ENCODE data around the gene SULT2B1.

Gene SULT2B1

GRCh38 chr19:48603850-48604249, 51.9 kb downstream of the SULT2B1 start:
- no peak for DNase-seq

GRCh38 chr19:48606463-48607358, 54.7 kb downstream of the SULT2B1 start, which contains the start of gene SPACA4:
TSS of gene SPACA4 (plus strand) at chr19:48606742. CDS start at chr19:48606979, 237 bp downstream.
- no peak for DNase-seq

GRCh38 chr19:48607359-48607755, 55.4 kb downstream of the SULT2B1 start:
- no peak for DNase-seq

GRCh38 chr19:48608798-48609263, 56.9 kb downstream of the SULT2B1 start:
- peak; percentile 24 to 62 (median 32) for DNase-seq

GRCh38 chr19:48609571-48610108, 57.7 kb downstream of the SULT2B1 start:
- DNase-seq = no peak

GRCh38 chr19:48611872-48612271, 59.9 kb downstream of the SULT2B1 start:
- DNase-seq = no peak

GRCh38 chr19:48613024-48613851, 61.3 kb downstream of the SULT2B1 start:
- no peak for DNase-seq

GRCh38 chr19:48613852-48614435, 62.0 kb downstream of the SULT2B1 start:
- no peak for DNase-seq

- DNase-seq = peak in 1 of 6 experiments; percentile 39
Measured at GRCh38 chr19:48614436-48615230, 62.7 kb downstream of the SULT2B1 start, which contains the start of gene FAM83E. TSS of gene FAM83E (minus strand) at chr19:48615076. CDS start at chr19:48613372, 1,704 bp downstream.

GRCh38 chr19:48615231-48616040, 63.5 kb downstream of the SULT2B1 start:
- DNase-seq = no peak

- no peak for DNase-seq
Measured at GRCh38 chr19:48616041-48616436, 64.1 kb downstream of the SULT2B1 start.

- no peak for DNase-seq
Measured at GRCh38 chr19:48616491-48617056, 64.6 kb downstream of the SULT2B1 start.

GRCh38 chr19:48617146-48617937, 65.4 kb downstream of the SULT2B1 start:
- DNase-seq = no peak

GRCh38 chr19:48618278-48618915, 66.4 kb downstream of the SULT2B1 start:
- DNase-seq = no peak

- DNase-seq = peak; percentile 89 to 97 (median 92)
Measured at GRCh38 chr19:48618916-48619691, 67.1 kb downstream of the SULT2B1 start, which contains the start of the genes RPL18 and SPHK2. TSS of gene RPL18 (minus strand) at chr19:48619178. CDS start at chr19:48619143, 35 bp downstream. TSS of gene SPHK2 (plus strand) at chr19:48619506. CDS start at chr19:48620515, 1,009 bp downstream.

- DNase-seq = no peak
Measured at GRCh38 chr19:48619692-48620585, 68.0 kb downstream of the SULT2B1 start.

- DNase-seq = no peak
Measured at GRCh38 chr19:48623556-48624066, 71.6 kb downstream of the SULT2B1 start.

Measured in stimulated activated naive CD4-positive, alpha-beta T cell (primary cell).